Putamen (tissue), 1 donor: Measurements from ENCODE around the gene ETDB.
A peak's percentile ranks its signal among the peaks of the same experiment; 100 is the strongest.
"Not testable (repeated sequence)": the region's sequence is repeated elsewhere in the genome, so short reads cannot be mapped to it uniquely, and the experiment has no call there.

Experiments
- DNase-seq: peaks from one replicate; pipeline ENCODE4 v3.0.0-alpha.2; 2016; ENCODE audit warnings: low spot score

Gene ETDB

DNA sequence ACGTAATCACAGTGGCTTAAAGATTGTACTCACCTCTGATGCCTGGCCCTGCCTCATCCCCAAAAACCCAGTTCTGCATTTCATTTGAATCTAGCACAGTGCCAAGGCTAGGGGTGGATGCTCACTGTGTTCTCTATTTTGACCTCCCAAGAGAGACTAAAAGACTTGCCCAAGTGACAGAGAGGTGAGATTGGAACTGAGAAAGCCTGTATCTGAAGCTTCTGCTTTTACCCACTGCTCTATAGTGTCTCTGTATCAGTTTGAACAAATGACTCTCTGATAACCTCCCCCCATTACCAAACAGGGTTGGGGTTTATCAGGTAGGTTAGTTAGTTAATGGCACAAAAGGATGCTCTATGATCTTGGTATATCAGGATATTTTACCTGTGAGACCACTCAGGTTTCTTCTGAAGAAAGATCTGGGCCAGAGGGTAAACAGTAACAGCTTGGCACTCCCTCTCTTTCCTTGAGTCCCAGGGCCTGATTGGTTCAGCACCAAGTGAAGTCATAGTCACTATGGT lies at the start of gene ETDB:
Gene ETDB, minus strand, starts transcription at position 471 of the 521 bp plus-strand sequence. CDS start 1,265 bp downstream, outside the sequence.
- not testable (repeated sequence) for DNase-seq

DNA sequence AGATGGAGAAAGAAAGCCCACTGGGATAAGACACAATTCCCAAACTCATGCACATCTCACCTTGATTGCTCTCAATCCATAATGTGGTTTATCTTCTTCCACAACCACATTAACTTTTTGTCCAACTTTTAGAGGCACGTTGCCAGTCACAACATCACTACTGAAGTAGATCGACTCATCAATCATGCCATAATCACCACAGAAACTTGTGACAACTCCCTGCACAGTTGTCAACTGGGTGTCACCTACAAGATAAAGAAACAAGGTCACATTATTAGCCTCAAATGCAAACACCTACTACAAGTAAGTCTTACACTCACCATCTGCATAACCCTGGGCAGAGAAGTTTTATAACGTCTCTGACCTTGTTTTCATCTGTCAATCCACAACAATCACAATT lies 49.2 kb upstream of the ETDB start:
- DNase-seq = not testable (repeated sequence)

DNA sequence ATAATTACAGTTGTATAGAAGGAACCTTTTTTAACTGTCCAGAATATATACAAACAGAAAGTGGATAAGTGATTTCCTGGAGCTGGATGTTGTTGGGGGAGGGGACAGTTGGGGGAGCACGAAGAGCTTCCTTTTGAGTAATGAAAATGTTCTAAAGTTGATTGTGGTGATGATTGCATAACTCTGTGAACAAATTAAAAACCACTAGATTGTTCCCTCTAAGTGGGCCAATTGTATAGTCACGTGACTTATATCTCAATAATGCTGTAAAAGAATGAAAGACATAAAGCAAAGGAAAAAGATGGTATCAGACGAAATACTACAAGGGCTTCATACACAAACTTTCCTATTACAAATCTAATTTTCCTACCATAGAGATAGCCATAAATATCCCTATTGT lies 48.2 kb upstream of the ETDB start:
- DNase-seq = no peak

DNA sequence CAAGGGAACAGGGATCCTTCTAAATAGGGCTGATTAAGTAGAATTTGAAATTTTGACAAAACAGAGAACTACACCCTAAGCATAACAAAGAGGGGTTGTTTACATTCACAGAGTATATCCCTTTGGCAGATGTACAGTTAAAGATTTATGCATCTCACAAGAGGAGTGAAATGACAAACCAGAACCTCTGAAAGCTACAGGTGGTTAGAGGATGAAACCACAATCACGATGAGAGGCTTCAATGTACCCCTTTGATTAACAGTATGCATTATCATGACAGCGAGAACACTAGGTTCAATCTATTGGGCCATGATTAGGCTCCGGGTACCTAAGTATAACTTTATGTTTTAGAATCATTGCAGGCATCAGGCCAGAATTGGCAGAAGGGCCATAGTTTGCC lies 34.4 kb upstream of the ETDB start:
- DNase-seq = not testable (repeated sequence)

DNA sequence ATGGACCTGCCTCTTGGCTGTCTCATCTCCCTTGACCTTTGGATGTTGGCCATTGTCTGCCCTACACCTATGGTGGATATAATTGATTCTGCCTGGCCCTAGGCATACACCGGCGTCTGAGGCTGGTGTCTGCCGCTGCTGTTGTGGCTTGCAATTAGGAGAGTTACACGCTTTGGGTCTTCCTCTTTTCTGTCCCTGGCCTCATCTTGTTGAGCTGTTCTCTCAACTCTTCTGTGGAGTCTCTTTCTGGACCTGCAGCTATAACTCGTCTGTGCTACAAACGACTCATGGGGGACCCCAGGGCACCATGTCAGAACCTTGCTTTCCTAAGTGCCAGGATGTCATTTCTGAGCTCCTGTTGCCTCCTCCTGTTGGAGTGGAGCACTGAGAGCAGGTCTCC lies 5.8 kb upstream of the ETDB start:
- not testable (repeated sequence) for DNase-seq

GRCh38 chrX:135116064-135116463 lies 4.3 kb downstream of the ETDB start:
- DNase-seq = not testable (repeated sequence)

DNA sequence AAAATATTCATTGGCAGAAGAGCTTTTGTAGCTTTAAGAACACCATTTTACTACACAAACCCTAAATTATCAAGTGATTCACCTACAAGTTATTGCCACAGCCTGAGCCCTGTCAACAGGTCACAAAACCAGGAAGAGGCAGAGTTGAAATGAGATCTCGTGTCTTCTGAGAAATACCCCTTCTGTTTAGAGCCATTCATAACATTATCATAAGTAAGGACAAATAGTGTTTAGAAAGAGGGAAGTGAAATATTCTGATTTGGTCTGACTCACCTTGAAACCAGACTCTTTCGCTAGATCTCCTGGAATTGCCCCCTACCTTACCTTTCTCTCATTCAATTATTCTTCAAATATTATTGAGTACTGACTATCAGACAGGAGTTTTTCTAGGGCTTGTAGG lies 5.9 kb downstream of the ETDB start:
- no peak for DNase-seq

DNA sequence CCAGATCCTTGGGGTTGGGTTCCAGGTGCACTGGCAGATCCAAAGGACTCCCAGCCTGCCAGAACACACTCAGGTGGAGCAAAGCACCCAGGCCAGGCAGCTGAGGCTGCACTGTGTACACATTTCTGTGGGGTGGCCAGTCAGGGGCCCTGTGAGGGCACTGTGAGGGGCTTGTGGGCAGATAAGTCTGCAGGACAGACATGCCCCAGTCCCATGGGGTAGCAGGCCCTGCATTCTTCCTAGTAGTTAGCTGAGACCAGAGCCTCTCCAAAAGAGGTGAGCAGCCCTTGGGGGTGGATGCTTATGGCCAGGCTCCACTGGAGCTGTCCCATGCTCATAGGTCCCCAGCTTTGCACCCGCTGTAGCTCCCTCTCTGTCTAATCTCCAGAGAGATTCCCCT lies 7.6 kb downstream of the ETDB start:
- DNase-seq = no peak

DNA sequence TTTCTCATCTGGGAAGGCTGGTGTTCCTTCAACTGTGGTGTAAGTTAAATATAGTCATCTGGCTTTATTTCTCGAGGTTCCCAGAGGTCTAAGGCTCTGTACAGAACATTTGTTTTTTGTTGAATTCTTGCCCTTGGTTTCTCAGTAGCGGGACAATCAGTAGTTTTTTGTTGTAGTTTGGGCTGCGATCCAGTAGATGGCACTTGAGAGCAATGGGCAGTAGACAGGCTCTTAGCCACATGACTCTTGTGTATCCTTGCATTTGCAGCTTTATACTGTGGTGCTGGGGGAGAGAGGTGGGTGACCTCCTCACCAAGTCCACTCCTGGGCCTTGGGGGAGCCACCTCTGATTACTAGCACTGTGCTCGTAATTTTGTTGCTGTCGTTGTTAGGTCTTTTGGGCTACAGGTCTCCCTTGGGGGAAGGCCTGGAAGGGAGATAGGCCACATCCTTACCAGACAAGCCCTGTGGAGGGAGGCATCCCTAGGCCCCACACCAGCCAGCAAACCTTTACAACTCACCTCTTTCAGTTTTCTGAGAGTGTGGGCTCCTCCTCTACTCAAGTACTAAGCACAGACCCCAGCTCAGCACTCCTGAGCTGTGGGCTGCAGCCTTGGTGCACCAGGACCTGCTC lies 8.1 kb downstream of the ETDB start:
- DNase-seq = no peak

DNA sequence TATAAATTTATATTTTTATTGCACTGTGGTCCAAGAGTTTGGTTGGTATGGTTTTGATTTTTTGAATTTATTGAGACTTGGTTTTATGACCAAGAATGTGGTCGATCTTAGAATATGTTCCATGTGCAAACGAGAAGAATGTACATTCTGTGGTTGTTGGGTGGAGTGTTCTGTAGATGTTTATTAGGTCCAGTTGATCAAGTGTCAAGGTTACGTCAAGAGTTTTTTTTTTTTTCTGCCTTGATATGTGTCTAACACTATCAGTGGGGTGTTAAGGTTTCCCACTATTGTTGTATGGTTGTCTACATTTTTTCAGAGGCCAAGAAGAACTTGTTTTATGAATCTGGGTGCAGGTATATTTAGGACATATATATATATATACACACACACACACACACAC lies 10.8 kb downstream of the ETDB start:
- DNase-seq = no peak

GRCh38 chrX:135099493-135099783 lies 20.9 kb downstream of the ETDB start:
- DNase-seq = no peak

DNA sequence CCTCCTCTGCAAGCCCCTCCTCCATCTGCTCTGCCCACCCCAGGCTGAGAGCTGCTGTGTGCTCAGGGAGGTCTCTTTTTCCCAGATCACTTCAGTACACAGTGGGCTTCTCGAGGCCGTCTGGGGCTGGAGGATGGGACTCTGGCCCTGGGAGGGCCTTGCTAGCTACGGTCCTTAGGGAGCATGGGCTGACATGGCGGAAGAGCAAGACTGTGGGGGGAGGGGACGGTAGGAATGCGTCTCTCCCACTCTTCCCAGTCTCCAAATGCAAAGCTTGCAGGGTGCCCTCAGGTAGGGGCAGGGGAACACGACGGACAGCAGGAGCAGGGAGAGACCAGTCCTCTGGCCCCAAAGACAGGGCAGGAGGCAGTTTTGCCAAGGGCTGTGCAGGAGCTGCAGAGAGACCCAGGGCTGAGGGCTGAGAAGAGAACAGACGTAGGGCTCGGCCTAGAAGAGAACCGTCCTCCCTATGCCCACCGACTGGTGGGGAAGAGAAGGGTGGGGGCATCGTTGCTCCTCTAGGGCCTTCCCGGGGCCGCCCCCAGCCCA lies 23.1 kb downstream of the ETDB start:
- DNase-seq = not testable (repeated sequence)

DNA sequence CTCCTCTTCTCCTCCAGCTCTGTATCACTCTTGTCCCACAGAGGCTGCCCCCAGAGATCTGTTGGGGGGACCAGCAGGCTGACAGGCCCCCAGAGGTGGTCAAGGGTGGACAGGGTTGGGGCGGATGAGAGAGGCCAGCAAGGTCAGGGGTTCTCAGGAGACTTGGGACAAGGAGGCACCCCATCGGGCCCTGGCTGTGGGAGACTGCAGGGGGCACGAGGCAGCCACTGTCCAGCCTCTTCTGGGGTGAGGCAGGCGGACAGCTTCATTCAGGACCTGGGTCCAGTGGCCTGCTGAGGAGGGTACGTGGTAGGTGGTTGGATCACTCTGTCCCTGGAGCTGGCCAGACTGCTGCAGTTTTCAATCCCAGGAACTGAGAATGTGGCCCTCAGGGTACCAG lies 24.6 kb downstream of the ETDB start:
- no peak for DNase-seq

DNA sequence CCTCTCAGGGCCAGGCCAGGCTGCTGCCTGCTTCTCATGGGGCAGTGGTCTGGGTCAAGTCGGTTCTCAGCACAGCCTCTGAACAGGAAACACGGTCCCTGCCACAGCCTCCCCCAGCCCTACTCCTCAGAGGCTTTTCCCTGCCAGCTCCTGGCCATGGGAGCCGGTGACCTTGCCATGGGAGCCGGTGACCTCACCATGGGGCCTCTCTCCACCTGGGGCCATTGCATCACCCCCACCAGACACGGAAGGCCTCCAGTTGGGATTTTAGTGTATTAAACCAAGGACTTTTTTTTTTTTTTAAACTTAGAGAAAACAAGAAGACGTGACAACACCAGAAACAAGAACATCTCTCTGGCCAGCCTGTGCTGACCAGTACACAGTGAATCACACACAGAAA lies 25.6 kb downstream of the ETDB start:
- DNase-seq = no peak

DNA sequence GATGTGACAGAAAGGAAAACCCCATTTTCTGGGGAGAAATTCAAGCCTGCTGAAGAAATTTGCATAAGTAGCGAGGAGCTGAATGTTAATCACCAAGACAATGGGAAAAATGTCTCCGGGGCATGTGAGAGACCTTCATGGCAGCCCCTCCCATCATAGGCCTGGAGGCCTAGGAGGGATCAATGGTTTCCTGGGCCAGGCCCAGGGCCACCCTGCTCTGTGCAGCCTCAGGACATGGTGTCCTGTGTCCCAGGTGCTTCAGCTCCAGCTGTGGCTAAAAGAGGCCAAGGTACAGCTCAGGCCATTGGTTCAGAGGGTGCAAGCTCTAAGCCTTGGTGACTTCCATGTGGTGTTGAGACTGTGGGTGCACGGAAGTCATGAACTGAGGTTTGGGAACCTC lies 31.2 kb downstream of the ETDB start:
- DNase-seq = no peak

DNA sequence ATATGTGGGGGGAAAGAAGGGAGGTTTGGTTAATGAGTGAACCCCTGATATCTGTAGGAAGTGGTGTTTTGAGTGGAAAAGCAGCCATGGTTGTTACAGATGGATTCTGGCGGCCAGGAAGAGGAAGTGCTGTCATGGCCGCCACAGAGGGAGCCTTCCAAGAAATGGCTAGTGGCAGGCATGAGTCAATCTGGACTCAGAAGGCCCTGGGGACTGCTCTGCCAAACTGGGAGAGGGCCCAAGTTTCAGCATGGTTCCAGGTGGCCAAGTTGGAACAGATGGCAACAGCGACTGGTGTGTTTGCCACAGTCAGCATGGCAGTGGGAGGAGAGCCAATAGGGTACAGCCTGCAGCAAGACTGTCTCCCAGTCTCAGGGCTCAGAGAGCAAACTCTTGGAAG lies 32.5 kb downstream of the ETDB start:
- DNase-seq = no peak

GRCh38 chrX:135086197-135086854 lies 34.0 kb downstream of the ETDB start:
- DNase-seq = peak; percentile 40

DNA sequence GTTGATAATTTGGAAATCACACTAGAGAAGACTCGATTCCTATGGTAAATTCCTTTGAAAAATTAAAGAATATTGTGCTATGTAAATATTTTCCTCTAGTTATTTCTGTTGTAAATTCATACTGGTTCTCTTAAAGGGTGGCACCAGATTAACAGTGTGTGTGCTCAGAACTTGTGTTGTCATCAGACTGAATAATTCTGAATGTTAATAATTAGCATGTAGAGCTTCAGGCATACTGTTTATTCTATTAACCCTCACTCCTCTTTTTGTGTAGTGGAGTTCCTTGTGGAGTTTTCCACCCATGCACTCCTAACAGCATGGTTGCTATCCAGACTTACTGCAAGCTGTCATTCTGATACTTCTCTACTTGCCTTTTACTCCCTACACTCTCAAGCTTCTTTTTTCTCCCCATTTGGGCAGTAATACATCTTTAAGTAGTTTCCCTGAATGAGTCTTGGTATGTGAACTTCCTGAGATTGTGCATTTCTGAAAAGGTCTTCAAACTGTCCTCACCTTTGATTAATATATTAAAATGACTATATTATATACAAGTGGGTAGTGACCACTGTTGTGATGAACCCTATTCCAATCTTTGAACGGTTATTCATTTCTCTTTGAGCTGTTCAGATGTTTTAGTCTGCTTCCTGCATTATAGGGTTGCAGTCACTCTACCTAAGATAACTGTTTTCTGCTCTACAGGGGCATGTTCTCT lies 38.5 kb downstream of the ETDB start:
- DNase-seq = no peak
